Neural cell (in vitro differentiated cells): ENCODE data around the gene ARHGAP27.

Experiments used
- EP300 ChIP-seq: fragments of 450-650 bp; conservative IDR thresholded peaks from 2 replicates; pipeline ENCODE4 v1.6.1; 2014; ENCODE audit warnings: antibody characterized with exemption, mild to moderate bottlenecking, moderate library complexity; ENCODE audit not compliant: poor library complexity, severe bottlenecking
- EZH2 ChIP-seq: fragments of 200-600, 300-800 bp; shearing (Covaris generic), sonication (generic); IDR thresholded peaks from 2 replicates; pipeline ENCODE4 v1.6.1; 2014; ENCODE audit warnings: antibody characterized with exemption, low read length, borderline replicate concordance, mild to moderate bottlenecking; ENCODE audit not compliant: insufficient read depth, poor library complexity, severe bottlenecking
- POLR2AphosphoS5 ChIP-seq: IDR thresholded peaks from 2 replicates; pipeline ENCODE4 v1.6.1; 2012
- RAD21 ChIP-seq: fragments of 450-650 bp; conservative IDR thresholded peaks from 2 replicates; pipeline ENCODE4 v1.6.1; 2014; ENCODE audit warnings: antibody characterized with exemption, mild to moderate bottlenecking, moderate library complexity
- TF ChIP-seq, protein P1 (sequence below): fragments of 450-650 bp; IDR thresholded peaks from 2 replicates; pipeline ENCODE4 v1.5.1; 2014; ENCODE audit warnings: antibody characterized with exemption, mild to moderate bottlenecking, moderate library complexity; ENCODE audit not compliant: poor library complexity, severe bottlenecking

DNA sequence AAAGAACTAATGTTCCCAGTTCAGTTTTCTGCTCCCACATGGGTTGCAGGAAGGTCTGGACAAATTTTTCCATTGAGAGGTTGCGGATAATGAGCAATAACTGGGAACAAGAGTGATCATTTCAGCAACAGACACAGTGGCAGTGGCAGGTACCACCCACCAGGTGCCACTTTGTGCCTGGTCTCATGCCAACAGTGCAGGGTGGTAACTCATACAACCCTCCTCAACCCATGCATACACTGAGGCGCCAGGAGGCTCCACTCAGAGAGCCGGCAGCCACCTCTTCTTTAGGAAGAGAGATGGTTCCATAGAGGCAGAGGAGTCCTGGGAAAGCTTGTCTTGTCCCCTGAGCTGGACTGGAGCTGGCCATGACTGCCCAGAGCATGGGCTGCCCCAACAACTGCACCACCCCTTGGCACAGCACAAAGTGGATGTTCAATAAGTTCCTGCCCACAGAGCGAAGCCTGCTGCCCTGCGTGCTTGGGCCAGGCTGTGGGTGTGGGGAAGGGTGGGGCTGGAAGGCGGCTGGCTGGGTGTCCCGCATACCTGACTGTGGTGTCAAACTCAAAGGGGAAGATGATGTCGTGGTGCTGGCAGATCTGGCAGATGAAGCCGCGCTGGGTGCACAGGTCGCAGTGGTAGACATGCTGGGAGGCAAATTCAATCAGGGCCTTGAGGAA lies 6.4 kb upstream of the ARHGAP27 start:
- TF ChIP-seq, protein P1, sequence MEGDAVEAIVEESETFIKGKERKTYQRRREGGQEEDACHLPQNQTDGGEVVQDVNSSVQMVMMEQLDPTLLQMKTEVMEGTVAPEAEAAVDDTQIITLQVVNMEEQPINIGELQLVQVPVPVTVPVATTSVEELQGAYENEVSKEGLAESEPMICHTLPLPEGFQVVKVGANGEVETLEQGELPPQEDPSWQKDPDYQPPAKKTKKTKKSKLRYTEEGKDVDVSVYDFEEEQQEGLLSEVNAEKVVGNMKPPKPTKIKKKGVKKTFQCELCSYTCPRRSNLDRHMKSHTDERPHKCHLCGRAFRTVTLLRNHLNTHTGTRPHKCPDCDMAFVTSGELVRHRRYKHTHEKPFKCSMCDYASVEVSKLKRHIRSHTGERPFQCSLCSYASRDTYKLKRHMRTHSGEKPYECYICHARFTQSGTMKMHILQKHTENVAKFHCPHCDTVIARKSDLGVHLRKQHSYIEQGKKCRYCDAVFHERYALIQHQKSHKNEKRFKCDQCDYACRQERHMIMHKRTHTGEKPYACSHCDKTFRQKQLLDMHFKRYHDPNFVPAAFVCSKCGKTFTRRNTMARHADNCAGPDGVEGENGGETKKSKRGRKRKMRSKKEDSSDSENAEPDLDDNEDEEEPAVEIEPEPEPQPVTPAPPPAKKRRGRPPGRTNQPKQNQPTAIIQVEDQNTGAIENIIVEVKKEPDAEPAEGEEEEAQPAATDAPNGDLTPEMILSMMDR: no peak
- no peak for TF ChIP-seq RAD21
- no peak for TF ChIP-seq POLR2AphosphoS5
- TF ChIP-seq EZH2: no peak
- TF ChIP-seq EP300: no peak
